Fibroblast of lung (primary cell): Measurements from ENCODE around the gene ADCY9. TPM values are rescaled to one million over a fixed set of nuclear protein-coding genes. Genes with fewer than 3 reads are reported as not detected.

Experiments
- DNase-seq, 2 donors: peaks; one replicate each; pipeline versions ENCODE4 v3.0.0 to v3.0.0-alpha.2; 2010; ENCODE audit warnings: low read depth in 2 of 2
- H2AFZ ChIP-seq: 2 replicates; pipeline ENCODE4 v1.5.1; 2012; ENCODE audit warnings: low read length, control low read depth, inconsistent platforms
- H3K27ac ChIP-seq: 2 replicates; pipeline ENCODE4 v1.5.1; 2011; ENCODE audit warnings: low read length, control low read depth; ENCODE audit not compliant: insufficient read depth
- H3K27me3 ChIP-seq: 2 replicates; pipeline ENCODE4 v1.5.1; 2011; ENCODE audit warnings: mild to moderate bottlenecking, low read length; ENCODE audit not compliant: control insufficient read depth, insufficient read depth
- H3K36me3 ChIP-seq: 2 replicates; pipeline ENCODE4 v1.5.1; 2011; ENCODE audit warnings: low read length; ENCODE audit not compliant: control insufficient read depth, insufficient read depth
- H3K4me1 ChIP-seq: 2 replicates; pipeline ENCODE4 v1.5.1; 2011; ENCODE audit warnings: low read length; ENCODE audit not compliant: control insufficient read depth, insufficient read depth; ENCODE audit errors: extremely low read depth
- H3K4me2 ChIP-seq: 2 replicates; pipeline ENCODE4 v1.5.1; 2011; ENCODE audit warnings: low read length, control low read depth; ENCODE audit not compliant: insufficient read depth; ENCODE audit errors: extremely low read depth
- H3K4me3 ChIP-seq, 4 experiments: fragments of 200-600 bp in 1 of 4; sonication (generic) in 1 of 4; replicated peaks in 1 of 4; 2 replicates each; pipeline ENCODE4 v1.5.1; 2011 to 2016; ENCODE audit warnings: low read length in 4 of 4, low read depth in 3 of 4, mild to moderate bottlenecking in 3 of 4, control low read depth in 2 of 4, inconsistent platforms in 1 of 4, mixed read lengths in 1 of 4; ENCODE audit not compliant: insufficient read depth in 1 of 4; ENCODE audit errors: control extremely low read depth in 1 of 4
- H3K79me2 ChIP-seq: 2 replicates; pipeline ENCODE4 v1.5.1; 2012; ENCODE audit warnings: mild to moderate bottlenecking, low read length, inconsistent platforms; ENCODE audit not compliant: control insufficient read depth, insufficient read depth
- H3K9ac ChIP-seq: 2 replicates; pipeline ENCODE4 v1.5.1; 2011; ENCODE audit warnings: mild to moderate bottlenecking, low read length, control low read depth; ENCODE audit not compliant: insufficient read depth
- H3K9me3 ChIP-seq: 2 replicates; pipeline ENCODE4 v1.5.1; 2012; ENCODE audit warnings: low read depth, low read length; ENCODE audit not compliant: control insufficient read depth, insufficient read depth
- H4K20me1 ChIP-seq: 2 replicates; pipeline ENCODE4 v1.5.1; 2011; ENCODE audit warnings: low read length; ENCODE audit not compliant: control insufficient read depth, insufficient read depth; ENCODE audit errors: extremely low read depth
- EZH2 ChIP-seq: IDR thresholded peaks from 2 replicates; pipeline ENCODE4 v1.5.1; 2012; ENCODE audit warnings: low read length, control low read depth, mild to moderate bottlenecking; ENCODE audit errors: missing control alignments
- polyA plus RNA-seq, 2 donors: library from polyadenylated mRNA; depleted of rRNA in 1 of 2; stranded (reverse) in 1 of 2; unstranded in 1 of 2; fragments of >200 nt; gene quantifications; 2 replicates each; pipeline ENCODE4 v1.2.1, GENCODE V29; 2011 to 2012; ENCODE audit warnings: missing spikeins in 1 of 2
- total RNA-seq: library from RNA; depleted of rRNA; stranded (reverse); fragments of >200 nt; gene quantifications from 2 replicates; pipeline ENCODE4 v1.2.1, GENCODE V29; 2014
- TF ChIP-seq, protein P1 (sequence below), 2 donors: IDR thresholded peaks in 1 of 2; conservative IDR thresholded peaks in 1 of 2; 1 replicate in 1 of 2; 2 replicates in 1 of 2; pipeline ENCODE4 v1.5.1; 2011 to 2012; ENCODE audit warnings: low read length in 2 of 2, control low read depth in 1 of 2, inconsistent platforms in 1 of 2, low read depth in 1 of 2, mild to moderate bottlenecking in 1 of 2

The ADCY9 gene
- total and polyA plus RNA-seq, 2 donors (not counting 1 experiment from before 2014, with no cell fraction given), result 22.1 to 37.0 TPM

DNA sequence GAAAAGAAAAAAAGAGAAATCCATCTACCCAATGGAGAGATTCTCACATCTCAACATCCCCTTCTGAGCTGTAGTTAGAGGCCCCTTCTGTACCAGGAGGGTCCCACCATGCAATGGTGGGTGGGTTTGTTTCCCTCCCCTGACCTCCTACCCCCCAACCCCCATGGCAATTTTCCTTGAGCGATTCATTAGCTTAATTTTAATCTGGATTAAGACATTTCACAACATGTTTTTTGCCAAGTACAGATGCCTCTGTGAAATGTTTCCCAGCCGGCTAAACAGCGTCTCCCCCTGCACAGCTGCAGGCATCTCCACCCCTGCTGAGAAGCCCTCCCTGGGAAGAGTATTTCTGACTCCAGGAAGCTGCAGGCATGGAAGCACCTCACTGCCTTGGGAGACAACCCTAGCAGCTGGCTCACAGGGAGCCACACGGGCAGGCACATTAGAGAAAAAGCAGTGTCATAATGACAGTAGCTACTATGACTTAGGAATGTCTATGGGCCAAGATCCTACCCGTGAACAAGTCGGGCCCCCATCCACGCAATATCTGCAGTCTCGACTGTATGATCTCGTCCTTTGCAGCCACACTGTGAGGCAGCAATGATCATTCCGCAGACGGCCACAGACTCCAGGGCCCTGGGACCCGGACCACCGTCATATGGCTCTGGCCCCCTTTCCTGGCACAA, 117.3 kb downstream of the ADCY9 start:
- peak overlapping the region; percentile 45 for H3K9ac ChIP-seq
- no peaks in the 10 kb centered on the region for H4K20me1 ChIP-seq
- peak overlapping the region; percentile 72 for H3K4me2 ChIP-seq
- no peaks in the 10 kb centered on the region for H3K79me2 ChIP-seq
- DNase-seq, result peak; percentile 48 to 79
- peak overlapping the region; percentile 77 for H3K27ac ChIP-seq
- TF ChIP-seq, protein P1, sequence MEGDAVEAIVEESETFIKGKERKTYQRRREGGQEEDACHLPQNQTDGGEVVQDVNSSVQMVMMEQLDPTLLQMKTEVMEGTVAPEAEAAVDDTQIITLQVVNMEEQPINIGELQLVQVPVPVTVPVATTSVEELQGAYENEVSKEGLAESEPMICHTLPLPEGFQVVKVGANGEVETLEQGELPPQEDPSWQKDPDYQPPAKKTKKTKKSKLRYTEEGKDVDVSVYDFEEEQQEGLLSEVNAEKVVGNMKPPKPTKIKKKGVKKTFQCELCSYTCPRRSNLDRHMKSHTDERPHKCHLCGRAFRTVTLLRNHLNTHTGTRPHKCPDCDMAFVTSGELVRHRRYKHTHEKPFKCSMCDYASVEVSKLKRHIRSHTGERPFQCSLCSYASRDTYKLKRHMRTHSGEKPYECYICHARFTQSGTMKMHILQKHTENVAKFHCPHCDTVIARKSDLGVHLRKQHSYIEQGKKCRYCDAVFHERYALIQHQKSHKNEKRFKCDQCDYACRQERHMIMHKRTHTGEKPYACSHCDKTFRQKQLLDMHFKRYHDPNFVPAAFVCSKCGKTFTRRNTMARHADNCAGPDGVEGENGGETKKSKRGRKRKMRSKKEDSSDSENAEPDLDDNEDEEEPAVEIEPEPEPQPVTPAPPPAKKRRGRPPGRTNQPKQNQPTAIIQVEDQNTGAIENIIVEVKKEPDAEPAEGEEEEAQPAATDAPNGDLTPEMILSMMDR (conservative IDR thresholded peaks at IDR 0.05 in 1 of 2, IDR thresholded peaks at IDR 0.05 in 1 of 2; ENCODE audit: low read depth in 1 of 2, low read length in 2 of 2), result no peak
- TF ChIP-seq EZH2, result no peak
- H3K4me3 ChIP-seq, result peak overlapping the region in 2 of 4 experiments; percentile 1 to 27
- H3K9me3 ChIP-seq, result no peaks in the 10 kb centered on the region
- H3K27me3 ChIP-seq, result no peaks in the 10 kb centered on the region
- H3K4me1 ChIP-seq, result peaks cover 19% of the 10 kb centered on the region
- H2AFZ ChIP-seq, result no peak overlapping the region
- no peaks in the 10 kb centered on the region for H3K36me3 ChIP-seq

- TF ChIP-seq, protein P1 (conservative IDR thresholded peaks at IDR 0.05 in 1 of 2, IDR thresholded peaks at IDR 0.05 in 1 of 2; ENCODE audit: low read depth in 1 of 2, low read length in 2 of 2), result no peak
- no peak for TF ChIP-seq EZH2
- H3K4me2 ChIP-seq, result no peak overlapping the region
- H3K4me1 ChIP-seq, result peaks cover 19% of the 10 kb centered on the region
- no peak overlapping the region for H3K27ac ChIP-seq
- no peak overlapping the region for H3K9ac ChIP-seq
- no peaks in the 10 kb centered on the region for H3K9me3 ChIP-seq
- no peaks in the 10 kb centered on the region for H3K27me3 ChIP-seq
- no peaks in the 10 kb centered on the region for H3K79me2 ChIP-seq
- H4K20me1 ChIP-seq, result no peaks in the 10 kb centered on the region
- no peak overlapping the region for H3K4me3 ChIP-seq
- no peaks in the 10 kb centered on the region for H3K36me3 ChIP-seq
- DNase-seq, result no peak
- no peak overlapping the region for H2AFZ ChIP-seq
Measured at GRCh38 chr16:3997231-3997841, 118.9 kb downstream of the ADCY9 start.

DNA sequence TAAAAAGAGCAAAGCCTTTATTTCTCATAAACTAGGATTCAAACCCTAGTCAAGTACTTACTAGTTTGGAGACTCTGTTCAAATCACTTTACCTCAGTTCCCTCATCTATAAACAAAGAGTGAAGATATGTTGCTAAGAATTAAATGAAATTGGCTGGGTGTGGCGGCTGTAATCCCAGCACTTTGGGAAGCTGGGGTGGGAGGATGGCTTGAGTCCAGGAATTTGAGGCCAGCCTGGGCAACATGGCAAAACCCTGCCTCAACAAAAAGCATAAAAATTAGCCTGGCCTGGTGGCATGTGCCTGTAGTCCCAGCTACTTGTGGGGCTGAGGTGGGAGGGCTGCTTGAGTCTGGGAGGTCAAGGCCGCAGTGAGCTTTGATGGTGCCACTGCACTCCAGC, 121.2 kb downstream of the ADCY9 start:
- no peak overlapping the region for H3K4me2 ChIP-seq
- H3K27me3 ChIP-seq, result no peaks in the 10 kb centered on the region
- no peak overlapping the region for H3K4me3 ChIP-seq
- H3K27ac ChIP-seq, result no peak overlapping the region
- no peaks in the 10 kb centered on the region for H3K79me2 ChIP-seq
- H4K20me1 ChIP-seq, result no peaks in the 10 kb centered on the region
- H3K36me3 ChIP-seq, result no peaks in the 10 kb centered on the region
- TF ChIP-seq EZH2, result no peak
- TF ChIP-seq, protein P1 (conservative IDR thresholded peaks at IDR 0.05 in 1 of 2, IDR thresholded peaks at IDR 0.05 in 1 of 2; ENCODE audit: low read depth in 1 of 2, low read length in 2 of 2), result no peak
- H3K9me3 ChIP-seq, result no peaks in the 10 kb centered on the region
- no peak overlapping the region for H3K9ac ChIP-seq
- no peak for DNase-seq
- no peak overlapping the region for H2AFZ ChIP-seq
- H3K4me1 ChIP-seq, result peaks cover 14% of the 10 kb centered on the region
